GM13976 (cell line): Measurements from ENCODE around the gene OSBPL9.

Source experiments
- DNase-seq: peaks from one replicate; pipeline ENCODE4 v3.0.0; 2012; ENCODE audit warnings: low spot score
- in situ Hi-C: fragments of 300-500 bp; cut with MboI; formaldehyde crosslinking; loops from one replicate; pipeline ENCODE4 v1.12.0; 2022; ENCODE audit warnings: low sequenced_read_pairs, mixed read lengths, inconsistent platforms; ENCODE audit not compliant: unreplicated experiment
- TF ChIP-seq, protein P1 (sequence below): IDR thresholded peaks from 2 replicates; pipeline ENCODE4 v1.5.1; 2012; ENCODE audit warnings: borderline replicate concordance, mild to moderate bottlenecking; ENCODE audit not compliant: insufficient read depth; ENCODE audit errors: extremely low read depth, missing control alignments, control extremely low read depth

The OSBPL9 gene

GRCh38 chr1:51760872-51761271 is 144.0 kb downstream of the OSBPL9 start:
- in situ Hi-C loops, result no loop called here
- DNase-seq, result no peak
- TF ChIP-seq, protein P1, sequence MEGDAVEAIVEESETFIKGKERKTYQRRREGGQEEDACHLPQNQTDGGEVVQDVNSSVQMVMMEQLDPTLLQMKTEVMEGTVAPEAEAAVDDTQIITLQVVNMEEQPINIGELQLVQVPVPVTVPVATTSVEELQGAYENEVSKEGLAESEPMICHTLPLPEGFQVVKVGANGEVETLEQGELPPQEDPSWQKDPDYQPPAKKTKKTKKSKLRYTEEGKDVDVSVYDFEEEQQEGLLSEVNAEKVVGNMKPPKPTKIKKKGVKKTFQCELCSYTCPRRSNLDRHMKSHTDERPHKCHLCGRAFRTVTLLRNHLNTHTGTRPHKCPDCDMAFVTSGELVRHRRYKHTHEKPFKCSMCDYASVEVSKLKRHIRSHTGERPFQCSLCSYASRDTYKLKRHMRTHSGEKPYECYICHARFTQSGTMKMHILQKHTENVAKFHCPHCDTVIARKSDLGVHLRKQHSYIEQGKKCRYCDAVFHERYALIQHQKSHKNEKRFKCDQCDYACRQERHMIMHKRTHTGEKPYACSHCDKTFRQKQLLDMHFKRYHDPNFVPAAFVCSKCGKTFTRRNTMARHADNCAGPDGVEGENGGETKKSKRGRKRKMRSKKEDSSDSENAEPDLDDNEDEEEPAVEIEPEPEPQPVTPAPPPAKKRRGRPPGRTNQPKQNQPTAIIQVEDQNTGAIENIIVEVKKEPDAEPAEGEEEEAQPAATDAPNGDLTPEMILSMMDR, result no peak

- in situ Hi-C loops, result no loop called here
- TF ChIP-seq, protein P1, result no peak
- DNase-seq, result no peak
Measured at GRCh38 chr1:51761351-51761750, 144.5 kb downstream of the OSBPL9 start.

DNA sequence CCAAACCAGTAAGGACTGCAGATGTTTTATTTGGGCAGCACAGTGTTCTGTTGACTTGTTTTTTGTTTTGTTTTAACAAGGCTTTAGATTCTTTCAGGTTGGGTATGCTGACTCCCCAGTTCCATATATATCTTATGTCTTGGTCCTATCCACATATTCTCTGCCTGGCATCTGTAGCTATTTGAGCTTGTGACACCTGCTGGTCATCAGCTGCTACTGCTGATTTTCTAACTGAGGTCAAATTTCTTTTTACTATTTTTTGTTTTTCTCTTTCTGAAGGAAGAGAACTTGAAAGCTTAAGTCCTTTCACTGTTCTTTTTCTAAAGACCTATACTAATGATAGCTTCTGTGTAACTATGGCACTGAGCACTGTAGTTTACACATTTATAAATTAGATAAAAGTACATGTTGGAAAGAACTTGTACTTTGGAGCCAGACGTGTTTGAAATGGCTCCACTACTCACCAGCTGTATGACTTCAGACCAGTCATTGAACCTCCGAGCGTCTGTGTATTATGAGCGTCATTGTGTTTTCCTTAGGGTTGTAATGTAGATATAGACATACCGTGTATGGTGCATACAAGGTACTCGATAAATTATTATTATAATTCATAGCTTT is 152.2 kb downstream of the OSBPL9 start:
- in situ Hi-C loops, result no loop called here
- TF ChIP-seq, protein P1, result no peak
- peak; percentile 63 for DNase-seq

GRCh38 chr1:51776408-51776807 is 159.5 kb downstream of the OSBPL9 start:
- in situ Hi-C loops, result no loop called here

GRCh38 chr1:51780927-51781326 is 164.0 kb downstream of the OSBPL9 start:
- TF ChIP-seq, protein P1, result no peak
- in situ Hi-C loops, result no loop called here

More at GRCh38 chr1:51776408-51776807, 159.5 kb downstream of the OSBPL9 start:
- DNase-seq, result peak; percentile 29
- TF ChIP-seq, protein P1, result no peak

GRCh38 chr1:51784997-51785421 is 168.1 kb downstream of the OSBPL9 start:
- DNase-seq, result no peak
- TF ChIP-seq, protein P1, result no peak
- in situ Hi-C loops, result no loop called here

More at GRCh38 chr1:51780927-51781326, 164.0 kb downstream of the OSBPL9 start:
- DNase-seq, result no peak
